Esophagus squamous epithelium (tissue), 5 donors: ENCODE measurements around the gene IFT74. TPM values are rescaled to one million over a fixed set of nuclear protein-coding genes. Genes with fewer than 3 reads are reported as not detected.

Experiments used
- DNase-seq: peaks from one replicate; lab custom pipeline; 2025; lab: John Stamatoyannopoulos, UW
- H3K27ac ChIP-seq, 4 donors: fragments of 200-600 bp; sonication (generic); one replicate each; pipeline ENCODE4 v1.5.1; 2016 to 2019; ENCODE audit warnings: mild to moderate bottlenecking in 1 of 4
- H3K27me3 ChIP-seq, 4 donors: fragments of 200-600 bp; sonication (generic); 1 replicate in 3 of 4; 2 replicates in 1 of 4; pipeline versions ENCODE4 v1.5.1 to v1.6.0; 2017 to 2021; ENCODE audit warnings: antibody characterized with exemption in 1 of 4
- H3K36me3 ChIP-seq, 3 donors: fragments of 200-600 bp; sonication (generic); one replicate each; pipeline ENCODE4 v1.5.1; 2016 to 2019
- H3K4me1 ChIP-seq, 3 donors: fragments of 200-600 bp; sonication (generic); one replicate each; pipeline ENCODE4 v1.5.1; 2017 to 2019
- H3K4me3 ChIP-seq, 4 donors: fragments of 200-600 bp; sonication (generic); 1 replicate in 3 of 4; 2 replicates in 1 of 4; pipeline ENCODE4 v1.5.1; 2016 to 2019; ENCODE audit warnings: mild to moderate bottlenecking in 2 of 4, moderate library complexity in 1 of 4
- H3K9me3 ChIP-seq, 3 donors: fragments of 200-600 bp; sonication (generic); one replicate each; pipeline ENCODE4 v1.5.1; 2016 to 2019
- POLR2A ChIP-seq, 4 donors: fragments of 450-650 bp; IDR thresholded peaks; one replicate each; pipeline ENCODE4 v1.6.1; 2017; ENCODE audit warnings: antibody characterized with exemption in 4 of 4, mild to moderate bottlenecking in 4 of 4, moderate library complexity in 3 of 4
- WGBS, 2 donors: methylation state at CpG; one replicate each; pipeline ENCODE4 v1.1.5; 2018; 5-methylcytosine and 5-hydroxymethylcytosine counted together
- intact Hi-C: fragments of 100-400 bp; cut with DNase I; formaldehyde crosslinking; loops from one replicate; pipeline ENCODE4 v1.15.0; 2022
- total RNA-seq, 4 donors: library from RNA; depleted of rRNA; stranded (reverse); fragments of >200 nt; gene quantifications; one replicate each; pipeline ENCODE4 v1.1.0, GENCODE V29; 2016
- TF ChIP-seq, protein P1 (sequence below), 6 experiments: fragments of 450-650 bp in 4 of 6; fragments of 200-600 bp in 2 of 6; sonication (generic) in 2 of 6; IDR thresholded peaks; one replicate each; pipeline ENCODE4 v1.5.1; 2016 to 2019; ENCODE audit warnings: antibody characterized with exemption in 6 of 6, mild to moderate bottlenecking in 4 of 6, moderate library complexity in 4 of 6
- donor health status: DM: yes; HTN: yes; CAD: no.

IFT74 gene
- total RNA-seq, 4 donors from 2014 or later = 6.0 to 17.2 (median 11.8) TPM

DNA sequence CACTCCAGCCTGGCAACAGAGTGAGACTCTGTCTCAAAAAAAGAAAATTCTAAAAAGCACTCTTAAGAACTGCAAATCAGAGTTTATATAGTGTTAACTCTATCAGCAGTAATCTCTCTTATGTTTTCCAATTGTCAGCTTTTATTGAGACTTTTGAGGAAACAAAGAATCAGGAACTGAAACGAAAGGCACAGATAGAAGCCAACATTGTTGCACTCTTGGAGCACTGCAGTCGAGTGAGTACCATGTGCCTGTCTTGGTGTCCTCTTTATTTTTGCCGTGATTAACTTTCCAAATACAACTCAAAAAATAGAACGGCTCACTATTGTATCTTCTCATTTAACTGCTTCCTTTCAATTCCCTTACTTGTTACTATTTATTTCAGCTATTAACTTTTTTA is 90.9 kb downstream of the IFT74 start:
- Histone ChIP-seq H3K4me3 (no peak overlapping the region), H3K27me3 (no peaks in the 10 kb centered on the region), H3K27ac (no peak overlapping the region), H3K36me3 (peaks cover 0 to 46% (median 4%) of the 10 kb centered on the region in 3 donors), H3K9me3 (no peaks in the 10 kb centered on the region), H3K4me1 (no peaks in the 10 kb centered on the region)
- no peak for DNase-seq
- TF ChIP-seq, protein P1, sequence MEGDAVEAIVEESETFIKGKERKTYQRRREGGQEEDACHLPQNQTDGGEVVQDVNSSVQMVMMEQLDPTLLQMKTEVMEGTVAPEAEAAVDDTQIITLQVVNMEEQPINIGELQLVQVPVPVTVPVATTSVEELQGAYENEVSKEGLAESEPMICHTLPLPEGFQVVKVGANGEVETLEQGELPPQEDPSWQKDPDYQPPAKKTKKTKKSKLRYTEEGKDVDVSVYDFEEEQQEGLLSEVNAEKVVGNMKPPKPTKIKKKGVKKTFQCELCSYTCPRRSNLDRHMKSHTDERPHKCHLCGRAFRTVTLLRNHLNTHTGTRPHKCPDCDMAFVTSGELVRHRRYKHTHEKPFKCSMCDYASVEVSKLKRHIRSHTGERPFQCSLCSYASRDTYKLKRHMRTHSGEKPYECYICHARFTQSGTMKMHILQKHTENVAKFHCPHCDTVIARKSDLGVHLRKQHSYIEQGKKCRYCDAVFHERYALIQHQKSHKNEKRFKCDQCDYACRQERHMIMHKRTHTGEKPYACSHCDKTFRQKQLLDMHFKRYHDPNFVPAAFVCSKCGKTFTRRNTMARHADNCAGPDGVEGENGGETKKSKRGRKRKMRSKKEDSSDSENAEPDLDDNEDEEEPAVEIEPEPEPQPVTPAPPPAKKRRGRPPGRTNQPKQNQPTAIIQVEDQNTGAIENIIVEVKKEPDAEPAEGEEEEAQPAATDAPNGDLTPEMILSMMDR (IDR thresholded peaks at IDR 0.05) = no peak
- TF ChIP-seq POLR2A (IDR thresholded peaks at IDR 0.05) = no peak
- 78 to 87% methylated on average over 4 of the region's 4 CpGs for WGBS, 2 donors
- intact Hi-C loops = no loop called here

DNA sequence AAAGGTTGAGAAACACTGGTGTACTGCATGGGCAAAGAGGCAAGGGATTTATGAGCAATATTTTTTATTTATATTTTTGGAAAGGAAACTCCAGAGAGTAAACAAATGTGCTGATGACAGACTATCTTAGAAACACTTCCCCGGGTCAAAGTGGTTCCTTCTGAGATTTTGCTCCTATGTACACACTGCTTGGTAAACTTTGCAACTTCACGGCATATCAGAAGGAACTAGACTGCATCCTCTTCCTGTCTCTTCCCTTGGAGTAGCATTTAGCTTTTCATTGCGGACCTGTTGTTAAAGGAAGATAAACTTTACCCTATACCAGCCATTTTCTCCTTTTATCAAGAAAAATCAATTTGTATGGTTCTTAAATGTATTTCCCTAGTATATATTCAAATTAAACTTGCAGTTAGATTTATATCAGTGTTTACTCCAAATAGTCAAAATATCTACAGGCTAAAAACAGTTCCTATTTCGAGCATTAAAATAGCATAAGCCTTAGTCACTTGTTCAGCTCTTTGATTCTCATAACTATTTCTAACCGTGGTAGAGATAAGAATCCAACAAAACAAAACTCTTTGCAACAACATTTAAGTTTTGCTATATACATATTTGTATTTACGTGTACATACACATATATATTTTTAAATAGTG is 97.3 kb downstream of the IFT74 start:
- DNase-seq = no peak
- 43 to 53% methylated on average over 6 of the region's 6 CpGs for whole genome bisulfite sequencing, 2 donors
- Histone ChIP-seq H3K27ac (no peak overlapping the region), H3K27me3 (no peaks in the 10 kb centered on the region), H3K4me3 (no peak overlapping the region), H3K36me3 (peaks cover 0 to 44% (median 0%) of the 10 kb centered on the region in 3 donors), H3K9me3 (no peaks in the 10 kb centered on the region), H3K4me1 (peaks cover 0 to 7% (median 0%) of the 10 kb centered on the region in 3 donors)
- intact Hi-C loops = no loop called here
- no peak for TF ChIP-seq POLR2A (IDR thresholded peaks at IDR 0.05)
- TF ChIP-seq, protein P1 (IDR thresholded peaks at IDR 0.05) = no peak

DNA sequence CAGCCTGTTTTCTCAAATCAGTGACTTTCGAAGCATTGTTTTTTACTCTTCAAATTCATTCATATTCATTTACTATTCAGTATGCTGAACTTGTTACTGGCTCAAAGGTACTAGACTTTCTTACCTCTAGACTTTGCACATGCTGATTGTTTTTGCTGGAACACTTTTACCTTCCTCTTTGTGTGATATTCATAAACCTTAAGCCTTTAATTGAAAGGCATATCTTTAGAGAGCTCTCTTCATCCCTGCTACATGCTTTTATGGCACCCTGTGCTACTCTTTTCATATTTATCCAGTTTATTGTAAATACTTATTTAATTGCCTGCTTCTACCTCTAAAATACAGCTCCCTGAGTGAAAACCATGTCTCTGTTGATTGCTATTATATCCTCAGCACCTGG is 97.9 kb downstream of the IFT74 start:
- H3K27ac ChIP-seq = no peak overlapping the region

DNA sequence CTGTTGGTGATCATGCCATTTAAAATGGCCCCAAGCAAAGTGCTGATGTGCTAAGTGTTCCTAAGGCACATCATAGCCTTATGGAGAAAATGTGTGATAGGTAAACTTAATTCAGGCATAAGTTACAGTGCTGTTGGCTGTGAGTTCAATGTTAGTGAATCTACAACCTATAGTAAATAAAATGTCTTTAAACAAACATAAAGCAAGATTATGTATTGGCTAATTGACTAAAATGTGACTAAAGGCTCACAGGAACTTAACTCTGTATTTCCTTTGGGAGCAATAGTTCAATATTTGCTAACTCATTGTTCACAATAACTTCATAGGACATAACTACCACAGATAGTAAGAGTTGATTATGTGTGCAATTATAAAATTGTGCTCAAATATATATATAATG is 98.6 kb downstream of the IFT74 start:
- Histone ChIP-seq H3K36me3 (peaks cover 0 to 33% (median 0%) of the 10 kb centered on the region in 3 donors), H3K27me3 (no peaks in the 10 kb centered on the region), H3K27ac (no peak overlapping the region), H3K9me3 (no peaks in the 10 kb centered on the region), H3K4me1 (peaks cover 0 to 7% (median 0%) of the 10 kb centered on the region in 3 donors), H3K4me3 (no peak overlapping the region)
- DNase-seq = no peak
- no peak for TF ChIP-seq POLR2A (IDR thresholded peaks at IDR 0.05)
- TF ChIP-seq, protein P1 (IDR thresholded peaks at IDR 0.05) = no peak
- intact Hi-C loops = no loop called here

More for the DNA sequence above, 97.9 kb downstream of the IFT74 start:
- no peak for DNase-seq
- Histone ChIP-seq H3K9me3 (no peaks in the 10 kb centered on the region), H3K4me3 (no peak overlapping the region), H3K27me3 (no peaks in the 10 kb centered on the region), H3K36me3 (peaks cover 0 to 39% (median 0%) of the 10 kb centered on the region in 3 donors), H3K4me1 (peaks cover 0 to 7% (median 0%) of the 10 kb centered on the region in 3 donors)
- intact Hi-C loops = no loop called here
- no peak for TF ChIP-seq POLR2A (IDR thresholded peaks at IDR 0.05)
- TF ChIP-seq, protein P1 (IDR thresholded peaks at IDR 0.05) = no peak
- WGBS, 2 donors = 88 to 91% methylated on average over 1 of the region's 1 CpG

DNA sequence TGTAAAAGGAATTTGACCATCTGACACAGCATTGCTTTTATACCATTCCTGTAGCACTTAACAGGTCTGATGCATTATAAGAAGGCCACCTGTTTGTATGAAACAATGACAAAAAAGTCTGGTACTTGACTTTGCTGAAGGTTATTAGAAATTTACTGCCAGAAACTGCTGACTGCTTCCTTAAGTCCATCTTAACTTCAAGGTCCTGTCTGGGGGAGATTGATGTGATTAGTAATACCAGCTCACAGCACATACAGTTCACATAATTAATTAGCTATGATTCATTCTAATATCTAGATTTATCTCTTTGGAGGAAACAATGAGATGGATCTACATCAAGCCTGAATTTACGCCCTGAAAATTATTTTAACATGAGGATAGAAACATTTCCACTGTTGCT is 103.2 kb downstream of the IFT74 start:
- Histone ChIP-seq H3K4me1 (peaks cover 0 to 4% (median 0%) of the 10 kb centered on the region in 3 donors), H3K9me3 (no peaks in the 10 kb centered on the region), H3K36me3 (peaks cover 0 to 28% (median 0%) of the 10 kb centered on the region in 3 donors), H3K4me3 (no peak overlapping the region), H3K27ac (no peak overlapping the region), H3K27me3 (no peaks in the 10 kb centered on the region)
- no peak for DNase-seq
- intact Hi-C loops = no loop called here
- TF ChIP-seq, protein P1 (IDR thresholded peaks at IDR 0.05) = no peak
- no peak for TF ChIP-seq POLR2A (IDR thresholded peaks at IDR 0.05)
- WGBS, 2 donors = 72% methylated on average over 1 of the region's 1 CpG
